Small intestine (tissue), 7 donors: ENCODE measurements around the gene VPS45. TPM values are rescaled to one million over a fixed set of nuclear protein-coding genes. Genes with fewer than 3 reads are reported as not detected.
"Not testable (repeated sequence)": the region's sequence is repeated elsewhere in the genome, so short reads cannot be mapped to it uniquely, and the experiment has no call there.

ENCODE experiments used
- DNase-seq, 2 donors: peaks; one replicate each; pipeline versions ENCODE4 v3.0.0 to v3.0.0-alpha.2; 2013
- FAIRE-seq: peaks from 2 replicates; lab custom pipeline; 2012; peaks lifted over from hg19 to GRCh38; lab: Jason Lieb, UNC
- H3K27ac ChIP-seq, 3 donors: one replicate each; pipeline ENCODE4 v1.5.1; 2013; ENCODE audit warnings: low read length in 2 of 3, mild to moderate bottlenecking in 2 of 3, control low read depth in 1 of 3, inconsistent platforms in 1 of 3, low read depth in 1 of 3, moderate library complexity in 1 of 3
- H3K27me3 ChIP-seq, 3 donors: one replicate each; pipeline ENCODE4 v1.6.1; 2013; ENCODE audit warnings: low read length in 3 of 3, inconsistent platforms in 1 of 3; ENCODE audit not compliant: control insufficient read depth in 3 of 3, insufficient read depth in 3 of 3
- H3K36me3 ChIP-seq, 3 donors: one replicate each; pipeline ENCODE4 v1.6.1; 2013; ENCODE audit warnings: low read length in 3 of 3, inconsistent platforms in 1 of 3, low read depth in 1 of 3, mild to moderate bottlenecking in 1 of 3, moderate library complexity in 1 of 3; ENCODE audit not compliant: control insufficient read depth in 3 of 3, insufficient read depth in 2 of 3
- H3K4me1 ChIP-seq, 3 donors: one replicate each; pipeline ENCODE4 v1.6.1; 2013; ENCODE audit warnings: low read length in 2 of 3, inconsistent platforms in 1 of 3, low read depth in 1 of 3, mild to moderate bottlenecking in 1 of 3, moderate library complexity in 1 of 3; ENCODE audit not compliant: control insufficient read depth in 3 of 3, insufficient read depth in 2 of 3
- H3K4me3 ChIP-seq, 3 donors: one replicate each; pipeline ENCODE4 v1.5.1; 2013; ENCODE audit warnings: low read length in 3 of 3, control low read depth in 1 of 3, inconsistent platforms in 1 of 3, low read depth in 1 of 3, mild to moderate bottlenecking in 1 of 3, moderate library complexity in 1 of 3
- H3K9me3 ChIP-seq, 2 donors: one replicate each; pipeline ENCODE4 v1.6.1; 2013; ENCODE audit warnings: low read depth in 1 of 2, low read length in 1 of 2; ENCODE audit not compliant: control insufficient read depth in 2 of 2, insufficient read depth in 1 of 2
- WGBS, 3 donors: extraction: QIAGEN DNeasy Blood & Tissue Kit; methylation state at CpG; one replicate each; pipeline ENCODE4 v1.1.7; 2013; 5-methylcytosine and 5-hydroxymethylcytosine counted together
- polyA plus RNA-seq, 4 donors: library from polyadenylated mRNA; stranded (reverse) in 3 of 4; unstranded in 1 of 4; fragments of 200-250 nt in 3 of 4; fragments of 120-200 nt in 1 of 4; gene quantifications; one replicate each; pipeline versions ENCODE4 v1.2.1 to v1.2.3, GENCODE V29; 2013
- donor health status: healthy with polysubstance abuse.
- donor health status: control.
- donor health status: control.
- donor health status: Bipolar disorder and iron deficiency.
- donor health status: healthy.

Gene VPS45
- polyA plus RNA-seq, 4 donors: 19.2 to 32.1 (median 22.7) TPM

- WGBS, 3 donors: 83 to 90% (median 89%) methylated on average over 5 of the region's 5 CpGs
- Histone ChIP-seq H3K27ac (no peak overlapping the region), H3K4me1 (no peaks in the 10 kb centered on the region), H3K27me3 (no peaks in the 10 kb centered on the region), H3K36me3 (peaks cover 0 to 6% (median 0%) of the 10 kb centered on the region in 3 donors), H3K4me3 (no peak overlapping the region), H3K9me3 (no peaks in the 10 kb centered on the region)
- no peak for FAIRE-seq
- DNase-seq: no peak
These were observed 70.5 kb downstream of the VPS45 start for GRCh38 chr1:150138044-150138443.

GRCh38 chr1:150141452-150141851, 73.9 kb downstream of the VPS45 start:
- H3K27me3 ChIP-seq: no peaks in the 10 kb centered on the region
- peaks cover 0 to 5% (median 3%) of the 10 kb centered on the region in 3 donors for H3K36me3 ChIP-seq
- H3K4me1 ChIP-seq: no peaks in the 10 kb centered on the region
- no peak overlapping the region for H3K27ac ChIP-seq
- H3K4me3 ChIP-seq: no peak overlapping the region
- DNase-seq (no peak), FAIRE-seq (no peak)
- H3K9me3 ChIP-seq: no peaks in the 10 kb centered on the region

- H3K9me3 ChIP-seq: no peaks in the 10 kb centered on the region
- no peak overlapping the region for H3K27ac ChIP-seq
- FAIRE-seq: no peak
- peaks cover 0 to 3% (median 2%) of the 10 kb centered on the region in 3 donors for H3K36me3 ChIP-seq
- no peak for DNase-seq
- no peak overlapping the region for H3K4me3 ChIP-seq
- no peaks in the 10 kb centered on the region for H3K4me1 ChIP-seq
- H3K27me3 ChIP-seq: no peaks in the 10 kb centered on the region
These were observed 74.5 kb downstream of the VPS45 start for GRCh38 chr1:150142083-150142482.

DNA sequence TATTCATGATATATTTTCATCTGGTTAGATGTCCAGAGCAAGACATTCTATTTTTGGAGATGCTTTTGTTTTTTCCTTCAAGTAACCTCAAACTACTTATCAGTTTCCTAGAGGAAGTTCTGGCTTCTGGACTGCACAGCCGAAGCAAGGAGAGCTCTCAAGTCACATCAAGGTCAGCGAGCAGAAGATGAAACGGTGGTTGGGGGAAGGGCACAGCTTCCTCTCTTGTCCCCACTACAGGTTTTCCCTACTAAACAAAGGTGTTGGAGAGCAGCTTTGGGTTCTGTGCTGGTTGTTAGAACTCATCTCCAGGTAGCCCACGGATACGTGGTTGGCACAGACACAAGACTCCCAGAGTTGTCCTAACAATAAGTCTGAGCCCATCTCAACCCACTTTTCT, 77.0 kb downstream of the VPS45 start:
- peaks cover 0 to 18% (median 0%) of the 10 kb centered on the region in 3 donors for H3K27me3 ChIP-seq
- FAIRE-seq: no peak
- DNase-seq: no peak
- peaks cover 0 to 4% (median 0%) of the 10 kb centered on the region in 3 donors for H3K4me1 ChIP-seq
- H3K27ac ChIP-seq: no peak overlapping the region
- no peaks in the 10 kb centered on the region for H3K9me3 ChIP-seq
- no peak overlapping the region for H3K4me3 ChIP-seq
- 64 to 86% (median 79%) methylated on average over 5 of the region's 5 CpGs for WGBS, 3 donors
- H3K36me3 ChIP-seq: peaks cover 0 to 3% (median 2%) of the 10 kb centered on the region in 3 donors

- not testable (repeated sequence) for H3K9me3 ChIP-seq, H3K27ac ChIP-seq, H3K4me3 ChIP-seq, FAIRE-seq, H3K4me1 ChIP-seq, DNase-seq, H3K36me3 ChIP-seq
- WGBS, 3 donors: 67 to 97% (median 94%) methylated on average over 5 of the region's 5 CpGs
- H3K27me3 ChIP-seq: peaks cover 0 to 27% (median 0%) of the 10 kb centered on the region in 3 donors
These were observed 78.4 kb downstream of the VPS45 start for GRCh38 chr1:150146016-150146415.

DNA sequence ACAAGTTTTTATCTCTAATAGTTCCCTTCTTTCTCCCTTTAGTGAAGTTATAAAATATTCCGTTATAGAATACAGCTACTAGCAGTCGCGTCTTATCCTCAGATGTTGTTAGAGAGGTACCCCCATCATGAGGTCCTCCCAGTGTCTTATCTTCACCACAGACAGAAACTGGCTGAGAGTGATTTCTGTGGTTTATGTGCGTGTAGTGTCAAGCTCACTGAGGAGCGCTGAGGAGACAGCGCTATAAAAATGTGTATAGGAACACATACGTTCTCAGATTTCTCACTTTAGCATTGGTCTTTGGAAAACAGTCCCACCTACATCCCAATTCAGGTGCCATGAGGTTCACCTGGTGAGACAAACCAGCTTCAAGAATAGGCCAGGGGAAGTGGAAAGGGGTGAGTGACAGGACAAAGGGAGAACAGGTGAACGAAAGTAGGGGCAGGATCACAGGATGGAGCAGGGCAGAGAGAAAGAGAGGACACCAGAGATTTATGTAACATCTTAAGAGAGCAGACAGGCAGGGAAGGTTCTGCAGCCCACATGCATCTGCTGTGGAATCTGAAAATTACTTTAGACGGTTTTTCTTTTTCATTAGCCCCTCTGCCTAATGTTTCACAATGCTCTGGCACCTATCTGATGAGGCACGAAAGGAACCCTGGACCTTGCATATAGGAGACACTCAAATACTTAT, 79.4 kb downstream of the VPS45 start:
- H3K27ac ChIP-seq: no peak overlapping the region
- no peaks in the 10 kb centered on the region for H3K9me3 ChIP-seq
- 83 to 88% (median 87%) methylated on average over 10 of the region's 10 CpGs for WGBS, 3 donors
- peaks cover 0 to 10% (median 0%) of the 10 kb centered on the region in 3 donors for H3K4me1 ChIP-seq
- DNase-seq (no peak), FAIRE-seq (no peak)
- H3K4me3 ChIP-seq: no peak overlapping the region
- peaks cover 0 to 36% (median 0%) of the 10 kb centered on the region in 3 donors for H3K27me3 ChIP-seq
- H3K36me3 ChIP-seq: peaks cover 0 to 3% (median 2%) of the 10 kb centered on the region in 3 donors

GRCh38 chr1:150148837-150149270, 81.3 kb downstream of the VPS45 start:
- Histone ChIP-seq H3K36me3 (peaks cover 0 to 7% (median 3%) of the 10 kb centered on the region in 3 donors), H3K27ac (peak overlapping the region in 2 of 3 donors; percentile 76 to 87), H3K9me3 (no peaks in the 10 kb centered on the region), H3K4me1 (peaks cover 0 to 10% (median 0%) of the 10 kb centered on the region in 3 donors), H3K27me3 (peaks cover 0 to 46% (median 0%) of the 10 kb centered on the region in 3 donors), H3K4me3 (peak overlapping the region in 2 of 3 donors; percentile 48 to 92)
- FAIRE-seq (no peak), DNase-seq (peak in 1 of 2 donors; percentile 9)
- WGBS, 3 donors: 32 to 46% (median 43%) methylated on average over 8 of the region's 8 CpGs

DNA sequence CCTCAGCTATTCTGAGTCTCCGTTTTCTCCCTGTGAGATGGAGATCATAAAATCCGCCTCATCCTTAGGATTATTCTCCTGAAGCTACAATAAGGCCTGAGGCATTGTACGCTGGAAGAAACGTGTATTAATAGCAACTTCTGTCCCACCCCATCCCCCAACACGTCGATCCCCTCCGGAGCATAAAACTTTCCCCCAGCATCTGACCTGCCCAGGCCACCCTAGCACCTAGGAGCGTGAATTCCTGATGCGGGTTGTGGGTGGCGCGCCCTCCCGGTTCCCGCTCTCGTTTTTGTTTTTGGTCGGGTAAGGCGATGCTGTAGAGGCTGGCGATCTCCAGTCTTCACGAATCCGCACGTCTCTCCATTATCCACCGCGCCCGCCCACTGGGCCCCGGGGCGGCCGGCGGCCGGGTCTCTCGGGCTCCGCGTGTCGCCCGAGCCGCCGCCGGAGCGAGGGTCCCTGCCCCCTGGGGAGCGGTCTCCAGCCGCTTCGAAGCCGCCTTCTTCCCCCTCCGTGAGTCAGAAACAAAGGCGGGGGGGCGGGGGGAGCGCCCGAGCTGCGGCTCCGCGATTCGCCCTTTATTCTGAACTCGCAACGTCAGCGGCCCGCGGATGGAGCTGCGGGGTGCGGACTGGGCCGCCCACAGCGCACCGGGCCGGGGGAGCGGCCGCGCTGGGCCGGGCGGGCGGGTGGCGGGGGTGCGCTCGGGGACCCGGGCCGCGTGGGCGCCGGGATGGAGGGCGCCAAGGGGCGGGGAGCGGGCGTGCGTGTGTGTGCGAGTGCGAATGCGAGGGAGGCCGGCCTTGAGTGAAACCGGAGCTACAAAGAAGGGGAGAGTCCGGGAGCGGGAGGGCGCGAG, 81.9 kb downstream of the VPS45 start, which contains the start of gene PLEKHO1:
TSS of gene PLEKHO1 (plus strand) at position 646 of the 862 bp plus-strand sequence. CDS start 342 bp downstream, outside the sequence.
- Histone ChIP-seq H3K27ac (peak within 1 kb of the TSS; percentile 74 to 87 (median 76)), H3K27me3 (peaks cover 0 to 46% (median 0%) of the 10 kb centered on the region in 3 donors), H3K9me3 (no peaks in the 10 kb centered on the region), H3K4me3 (peak within 1 kb of the TSS; percentile 48 to 92 (median 89)), H3K4me1 (peaks cover 0 to 10% (median 0%) of the 10 kb centered on the region in 3 donors), H3K36me3 (peaks cover 0 to 12% (median 3%) of the 10 kb centered on the region in 3 donors)
- WGBS, 3 donors: 1 to 2% (median 1%) methylated on average over 39 to 89 of the region's 89 CpGs
- peak; percentile 72 to 80 for DNase-seq
- FAIRE-seq: no peak
